ENCODE results near the gene BMP6. TPM values are rescaled to one million over a fixed set of nuclear protein-coding genes. Genes with fewer than 3 reads are reported as not detected.

Gene BMP6
- total RNA-seq, 3 donors from 2014 or later, result 3.5 to 11.1 (median 6.2) TPM

- H3K9me3 ChIP-seq, result peaks cover 0 to 11% of the 10 kb centered on the region in 2 donors
- H3K4me3 ChIP-seq, result no peak overlapping the region
- H3K4me1 ChIP-seq, result no peaks in the 10 kb centered on the region
- TF ChIP-seq CTCF (IDR thresholded peaks at IDR 0.05), result no peak
- TF ChIP-seq POLR2AphosphoS5 (IDR thresholded peaks at IDR 0.05), result no peak
- no peak for TF ChIP-seq POLR2A (IDR thresholded peaks at IDR 0.05)
- no peak for DNase-seq (ENCODE audit: low spot score in 2 of 2)
- H3K36me3 ChIP-seq, result no peaks in the 10 kb centered on the region
- H3K27ac ChIP-seq, result no peak overlapping the region
- no peaks in the 10 kb centered on the region for H3K27me3 ChIP-seq
- intact Hi-C loops (cut with DNase I; ENCODE audit: low total_unique reads), result no loop called here
Measured at GRCh38 chr6:7758456-7758855, 32.6 kb downstream of the BMP6 start.

- Histone ChIP-seq H3K36me3 (no peaks in the 10 kb centered on the region), H3K27me3 (no peaks in the 10 kb centered on the region), H3K4me1 (no peaks in the 10 kb centered on the region), H3K9me3 (peaks cover 0 to 11% of the 10 kb centered on the region in 2 donors), H3K4me3 (no peak overlapping the region), H3K27ac (no peak overlapping the region)
- no peak for DNase-seq (ENCODE audit: low spot score in 2 of 2)
- TF ChIP-seq POLR2A (IDR thresholded peaks at IDR 0.05), result no peak
- no peak for TF ChIP-seq POLR2AphosphoS5 (IDR thresholded peaks at IDR 0.05)
- TF ChIP-seq CTCF (IDR thresholded peaks at IDR 0.05), result no peak
- intact Hi-C loops (cut with DNase I; ENCODE audit: low total_unique reads), result no loop called here
Measured at GRCh38 chr6:7759320-7759719, 33.4 kb downstream of the BMP6 start.

- H3K4me1 ChIP-seq, result no peaks in the 10 kb centered on the region
- H3K36me3 ChIP-seq, result no peaks in the 10 kb centered on the region
- H3K9me3 ChIP-seq, result peaks cover 0 to 10% of the 10 kb centered on the region in 2 donors
- no peak for TF ChIP-seq POLR2A (IDR thresholded peaks at IDR 0.05)
- no peak for TF ChIP-seq POLR2AphosphoS5 (IDR thresholded peaks at IDR 0.05)
- no peak for TF ChIP-seq CTCF (IDR thresholded peaks at IDR 0.05)
- DNase-seq (ENCODE audit: low spot score in 2 of 2), result no peak
- no peaks in the 10 kb centered on the region for H3K27me3 ChIP-seq
- intact Hi-C loops (cut with DNase I; ENCODE audit: low total_unique reads), result loop anchor here (10.0 kb wide), 1 partner anchor 1444 kb away; no protein-coding TSS in a partner anchor
- no peak overlapping the region for H3K4me3 ChIP-seq
- no peak overlapping the region for H3K27ac ChIP-seq
Measured at GRCh38 chr6:7761051-7761450, 35.2 kb downstream of the BMP6 start.

GRCh38 chr6:7762760-7763159 lies 36.9 kb downstream of the BMP6 start:
- H3K4me3 ChIP-seq, result no peak overlapping the region
- no peaks in the 10 kb centered on the region for H3K4me1 ChIP-seq
- intact Hi-C loops (cut with DNase I; ENCODE audit: low total_unique reads), result loop anchor here (10.0 kb wide), 1 partner anchor 1442 kb away; no protein-coding TSS in a partner anchor
- H3K36me3 ChIP-seq, result no peaks in the 10 kb centered on the region
- no peak for DNase-seq (ENCODE audit: low spot score in 2 of 2)
- H3K27me3 ChIP-seq, result no peaks in the 10 kb centered on the region
- TF ChIP-seq POLR2AphosphoS5 (IDR thresholded peaks at IDR 0.05), result no peak
- no peak for TF ChIP-seq CTCF (IDR thresholded peaks at IDR 0.05)
- TF ChIP-seq POLR2A (IDR thresholded peaks at IDR 0.05), result no peak
- H3K9me3 ChIP-seq, result no peaks in the 10 kb centered on the region
- H3K27ac ChIP-seq, result no peak overlapping the region

- H3K9me3 ChIP-seq, result no peaks in the 10 kb centered on the region
Measured at GRCh38 chr6:7763881-7764280, 38.0 kb downstream of the BMP6 start.

More at GRCh38 chr6:7763881-7764280, 38.0 kb downstream of the BMP6 start:
- Histone ChIP-seq H3K36me3 (no peaks in the 10 kb centered on the region), H3K27ac (no peak overlapping the region), H3K27me3 (no peaks in the 10 kb centered on the region), H3K4me1 (no peaks in the 10 kb centered on the region), H3K4me3 (no peak overlapping the region)
- DNase-seq (ENCODE audit: low spot score in 2 of 2), result no peak
- intact Hi-C loops (cut with DNase I; ENCODE audit: low total_unique reads), result loop anchor here (10.0 kb wide), 1 partner anchor 1441 kb away; no protein-coding TSS in a partner anchor
- TF ChIP-seq CTCF (IDR thresholded peaks at IDR 0.05), result no peak
- TF ChIP-seq POLR2A (IDR thresholded peaks at IDR 0.05), result no peak
- TF ChIP-seq POLR2AphosphoS5 (IDR thresholded peaks at IDR 0.05), result no peak

Data from breast epithelium (tissue), 4 donors.